WTC11 (cell line): ENCODE data around the gene NR1H3. TPM values are rescaled to one million over a fixed set of nuclear protein-coding genes. Genes with fewer than 3 reads are reported as not detected.

Experiments used
- ATAC-seq: fragments of 200-7000 bp; cut with Tn5 transposase; 2 replicates; pipeline ENCODE4 v1.10.0; 2021; ENCODE audit warnings: mild to moderate bottlenecking, moderate library complexity
- CTCF ChIA-PET: fragments of 300-600 bp; sonication (Branson Sonifier 250); formaldehyde crosslinking; loops from one replicate; lab custom pipeline; 2021; ENCODE audit warnings: antibody characterized with exemption; lab: Charles Lee
- POLR2A ChIA-PET: fragments of 350-600 bp; sonication (Branson Sonifier 250); formaldehyde crosslinking; loops from one replicate; lab custom pipeline; 2021; ENCODE audit warnings: antibody characterized with exemption; lab: Charles Lee
- DNase-seq: peaks from one replicate; pipeline ENCODE4 v3.0.0; 2021; ENCODE audit warnings: low spot score
- H3K27ac Mint-ChIP-seq: 2 replicates; pipeline ENCODE4 v1.8.0; 2021; ENCODE audit warnings: mixed read lengths
- H3K27me3 Mint-ChIP-seq: 2 replicates; pipeline ENCODE4 v1.8.0; 2021; ENCODE audit warnings: low read depth, mild to moderate bottlenecking, moderate library complexity, mixed read lengths
- H3K36me3 Mint-ChIP-seq: 2 replicates; pipeline ENCODE4 v1.8.0; 2021; ENCODE audit warnings: mixed read lengths
- H3K4me1 Mint-ChIP-seq: 2 replicates; pipeline ENCODE4 v1.8.0; 2022; ENCODE audit warnings: mixed read lengths
- H3K4me3 Mint-ChIP-seq: 2 replicates; pipeline ENCODE4 v1.8.0; 2021; ENCODE audit warnings: mild to moderate bottlenecking, moderate library complexity, mixed read lengths
- H3K9me3 Mint-ChIP-seq: 2 replicates; pipeline ENCODE4 v1.8.0; 2021; ENCODE audit warnings: mixed read lengths
- AFF4 ChIP-seq: sonication (generic); formaldehyde crosslinking; IDR thresholded peaks from 2 replicates; pipeline ENCODE4 v1.8.1; 2023; ENCODE audit warnings: mild to moderate bottlenecking, missing genetic modification reagents, borderline replicate concordance
- CREM ChIP-seq: sonication (generic); formaldehyde crosslinking; IDR thresholded peaks from 2 replicates; pipeline ENCODE4 v1.8.1; 2022; ENCODE audit warnings: mild to moderate bottlenecking, missing genetic modification reagents, moderate library complexity
- EMX1 ChIP-seq: fragments of 250-450 bp; sonication (Bioruptor Pico); IDR thresholded peaks from 2 replicates; pipeline ENCODE4 v1.8.0; 2021; ENCODE audit warnings: mild to moderate bottlenecking
- FOXJ3 ChIP-seq: sonication (generic); formaldehyde crosslinking; IDR thresholded peaks from 2 replicates; pipeline ENCODE4 v1.9.0; 2021; ENCODE audit warnings: missing genetic modification reagents, mild to moderate bottlenecking, borderline replicate concordance
- GABPB1 ChIP-seq: sonication (generic); formaldehyde crosslinking; IDR thresholded peaks from 2 replicates; pipeline ENCODE4 v1.8.1; 2023; ENCODE audit warnings: mild to moderate bottlenecking, missing genetic modification reagents
- GRHL2 ChIP-seq: fragments of 250-450 bp; sonication (Bioruptor Pico); IDR thresholded peaks from 2 replicates; pipeline ENCODE4 v1.8.0; 2022; ENCODE audit warnings: mild to moderate bottlenecking, moderate library complexity; ENCODE audit not compliant: insufficient replicate concordance, severe bottlenecking
- GTF2I ChIP-seq: fragments of 250-450 bp; sonication (Bioruptor Pico); conservative IDR thresholded peaks from 2 replicates; pipeline ENCODE4 v1.4.0; 2021; ENCODE audit warnings: mild to moderate bottlenecking
- JAZF1 ChIP-seq: fragments of 250-450 bp; sonication (Bioruptor Pico); IDR thresholded peaks from 2 replicates; pipeline ENCODE4 v1.9.0; 2021; ENCODE audit warnings: moderate library complexity, mild to moderate bottlenecking, inconsistent platforms
- MAX ChIP-seq: sonication (generic); formaldehyde crosslinking; IDR thresholded peaks from 2 replicates; pipeline ENCODE4 v1.8.0; 2022; ENCODE audit warnings: mild to moderate bottlenecking, missing genetic modification reagents
- MYBL2 ChIP-seq: sonication (generic); formaldehyde crosslinking; IDR thresholded peaks from 2 replicates; pipeline ENCODE4 v1.8.1; 2023; ENCODE audit warnings: mild to moderate bottlenecking, moderate library complexity, missing genetic modification reagents
- NFE2L1 ChIP-seq: sonication (generic); formaldehyde crosslinking; IDR thresholded peaks from 2 replicates; pipeline ENCODE4 v1.8.1; 2023; ENCODE audit warnings: missing genetic modification reagents
- NFYB ChIP-seq: sonication (generic); formaldehyde crosslinking; conservative IDR thresholded peaks from 2 replicates; pipeline ENCODE4 v1.8.0; 2022; ENCODE audit warnings: low read depth, missing genetic modification reagents
- RELA ChIP-seq: sonication (generic); formaldehyde crosslinking; IDR thresholded peaks from 2 replicates; pipeline ENCODE4 v1.8.1; 2022; ENCODE audit warnings: missing genetic modification reagents, mild to moderate bottlenecking, borderline replicate concordance
- SMAD4 ChIP-seq: sonication (generic); formaldehyde crosslinking; IDR thresholded peaks from 2 replicates; pipeline ENCODE4 v1.8.0; 2022; ENCODE audit warnings: mild to moderate bottlenecking, missing genetic modification reagents
- SOX15 ChIP-seq: fragments of 250-450 bp; sonication (Bioruptor Pico); IDR thresholded peaks from 2 replicates; pipeline ENCODE4 v1.9.0; 2021; ENCODE audit warnings: mild to moderate bottlenecking
- SP1 ChIP-seq: sonication (generic); formaldehyde crosslinking; conservative IDR thresholded peaks from 2 replicates; pipeline ENCODE4 v1.8.1; 2022; ENCODE audit warnings: missing genetic modification reagents
- TP53 ChIP-seq: sonication (generic); formaldehyde crosslinking; IDR thresholded peaks from 2 replicates; pipeline ENCODE4 v1.8.1; 2023; ENCODE audit warnings: mild to moderate bottlenecking, missing genetic modification reagents
- ZMAT4 ChIP-seq: fragments of 250-450 bp; sonication (Bioruptor Pico); IDR thresholded peaks from 2 replicates; pipeline ENCODE4 v1.9.0; 2021; ENCODE audit warnings: mild to moderate bottlenecking
- ZNF416 ChIP-seq: fragments of 250-450 bp; sonication (Bioruptor Pico); IDR thresholded peaks from 2 replicates; pipeline ENCODE4 v1.9.0; 2021; ENCODE audit warnings: mild to moderate bottlenecking, inconsistent platforms
- ZNF425 ChIP-seq: fragments of 250-450 bp; sonication (Bioruptor Pico); conservative IDR thresholded peaks from 2 replicates; pipeline ENCODE4 v1.9.0; 2021; ENCODE audit warnings: mild to moderate bottlenecking
- ZNF671 ChIP-seq: fragments of 250-450 bp; sonication (Bioruptor Pico); IDR thresholded peaks from 2 replicates; pipeline ENCODE4 v1.8.0; 2021; ENCODE audit warnings: mild to moderate bottlenecking
- total RNA-seq: library from RNA; stranded (reverse); gene quantifications from 3 replicates; pipeline ENCODE4 v1.2.3, GENCODE V29; 2021

NR1H3 gene
- total RNA-seq, 1 experiment from 2014 or later: 26.3 TPM

- DNase-seq: no peak
- ChIA-PET POLR2A (no interaction called here), CTCF (interaction anchor here (2.0 kb wide), 1 partner anchor 90 kb away, joined by 7 read pairs; no protein-coding TSS in a partner anchor)
- Mint-ChIP-seq H3K4me3 (no peak overlapping the region), H3K4me1 (peaks cover 22% of the 10 kb centered on the region), H3K36me3 (no peaks in the 10 kb centered on the region), H3K27me3 (no peaks in the 10 kb centered on the region), H3K9me3 (no peaks in the 10 kb centered on the region), H3K27ac (no peak overlapping the region)
- ATAC-seq: no peak
- no peak for TF ChIP-seq ZNF425
Measured at GRCh38 chr11:47264521-47264920, 6.7 kb downstream of the NR1H3 start.

GRCh38 chr11:47267876-47268275 lies 10.1 kb downstream of the NR1H3 start:
- POLR2A ChIA-PET: interaction anchor here (0.6 to 1.7 kb wide), 4 partner anchors 8 to 83 kb away, joined by 3 to 9 read pairs (median 3); partner anchors contain the start of gene NR1H3

GRCh38 chr11:47268448-47269001 lies 10.7 kb downstream of the NR1H3 start:
- POLR2A ChIA-PET: interaction anchor here (0.6 to 1.7 kb wide), 4 partner anchors 9 to 83 kb away, joined by 3 to 9 read pairs (median 3); partner anchors contain the start of gene NR1H3
- no peaks in the 10 kb centered on the region for H3K9me3 Mint-ChIP-seq
- peak overlapping the region; percentile 94 for H3K27ac Mint-ChIP-seq
- H3K4me1 Mint-ChIP-seq: peaks cover 39% of the 10 kb centered on the region
- no peaks in the 10 kb centered on the region for H3K27me3 Mint-ChIP-seq
- no peak; the same call in none of the 2 replicates for ATAC-seq
- CTCF ChIA-PET: interaction anchor here (1.1 to 1.8 kb wide), 6 partner anchors 9 to 90 kb away, joined by 3 to 17 read pairs (median 6); partner anchors contain the start of genes ACP2 and NR1H3
- H3K36me3 Mint-ChIP-seq: no peaks in the 10 kb centered on the region
- DNase-seq: no peak
- peak overlapping the region; percentile 92 for H3K4me3 Mint-ChIP-seq
- TF ChIP-seq MYBL2 (CRISPR knock-in tag) (no peak), JAZF1 (CRISPR knock-in tag) (no peak), MAX (no peak), ZMAT4 (CRISPR knock-in tag) (no peak), ZNF416 (CRISPR knock-in tag) (no peak), NFE2L1 (CRISPR knock-in tag) (no peak), SP1 (CRISPR knock-in tag) (no peak; the same call in 1 of the 2 replicates), GABPB1 (CRISPR knock-in tag) (no peak), GRHL2 (CRISPR knock-in tag) (no peak), SMAD4 (CRISPR knock-in tag) (no peak), FOXJ3 (CRISPR knock-in tag) (no peak), RELA (no peak), NFYB (CRISPR knock-in tag) (no peak)

More at GRCh38 chr11:47267876-47268275, 10.1 kb downstream of the NR1H3 start:
- peaks cover 39% of the 10 kb centered on the region for H3K4me1 Mint-ChIP-seq
- ATAC-seq: no peak
- no peaks in the 10 kb centered on the region for H3K9me3 Mint-ChIP-seq
- no peak for TF ChIP-seq ZNF416 (CRISPR knock-in tag)
- no peak for TF ChIP-seq AFF4 (CRISPR knock-in tag)
- TF ChIP-seq CREM (CRISPR knock-in tag): no peak
- no peak for TF ChIP-seq SOX15 (CRISPR knock-in tag)
- no peak for TF ChIP-seq EMX1
- no peak for TF ChIP-seq ZNF671 (CRISPR knock-in tag)
- no peak for TF ChIP-seq TP53 (CRISPR knock-in tag)
- no peak for TF ChIP-seq GTF2I (CRISPR knock-in tag)
- TF ChIP-seq, all 79 proteins: peak for 0
- H3K4me3 Mint-ChIP-seq: peak overlapping the region; percentile 92
- H3K36me3 Mint-ChIP-seq: no peaks in the 10 kb centered on the region
- DNase-seq: no peak
- CTCF ChIA-PET: interaction anchor here (0.7 to 1.8 kb wide), 7 partner anchors 9 to 90 kb away, joined by 3 to 17 read pairs (median 4); partner anchors contain the start of genes ACP2 and NR1H3
- no peaks in the 10 kb centered on the region for H3K27me3 Mint-ChIP-seq
- H3K27ac Mint-ChIP-seq: peak overlapping the region; percentile 94
